Measurements from ENCODE around the gene LAMA3. TPM values are rescaled to one million over a fixed set of nuclear protein-coding genes. Genes with fewer than 3 reads are reported as not detected.

The LAMA3 gene
- total and polyA plus RNA-seq, 2 experiments from 2014 or later = 3.9 to 4.9 TPM

DNA sequence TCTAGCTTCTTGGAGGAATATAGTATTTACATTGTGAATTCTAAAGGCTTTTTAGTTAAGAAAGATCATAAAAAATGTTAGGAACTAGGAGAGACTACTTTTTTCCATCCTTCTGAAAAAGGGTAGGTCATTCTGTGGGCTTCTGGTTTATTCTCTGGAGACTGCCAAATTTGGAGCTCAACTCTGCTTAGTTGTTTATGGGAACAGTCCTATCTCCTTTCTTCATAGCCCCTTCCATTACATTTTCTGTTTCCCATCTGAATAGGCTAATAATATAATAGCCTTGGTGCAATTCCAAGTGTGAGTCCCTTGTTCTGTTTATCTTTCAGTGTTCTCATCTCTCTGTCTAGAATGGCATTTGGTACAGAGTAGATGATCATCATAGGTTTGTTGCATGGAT is 15.6 kb downstream of the LAMA3 start:
- Histone ChIP-seq H3K36me3 (ENCODE audit: insufficient read depth) (no peaks in the 10 kb centered on the region), H3K27me3 (ENCODE audit: insufficient read depth) (no peaks in the 10 kb centered on the region), H2AFZ (no peak overlapping the region), H3K4me3 (no peak overlapping the region), H3K9me2 (ENCODE audit: insufficient read depth) (peaks cover 5% of the 10 kb centered on the region; the same call in 1 of the 2 replicates), H3K4me1 (ENCODE audit: insufficient read depth) (no peaks in the 10 kb centered on the region), H3F3A (replicated peaks; ENCODE audit: low read depth) (no peaks in the 10 kb centered on the region), H4K20me1 (replicated peaks; ENCODE audit: insufficient read depth) (no peaks in the 10 kb centered on the region), H3K27ac (ENCODE audit: low read depth) (no peak overlapping the region), H3K4me2 (no peak overlapping the region), H3K79me2 (replicated peaks; ENCODE audit: insufficient read depth) (no peaks in the 10 kb centered on the region)
- Mint-ChIP-seq H3K27me3 (ENCODE audit: insufficient read depth, low read depth, poor library complexity) (peaks cover 2% of the 10 kb centered on the region), H3K4me3 (no peak overlapping the region), H3K27ac (no peak overlapping the region), H3K4me1 (no peaks in the 10 kb centered on the region), H3K36me3 (ENCODE audit: low read depth) (no peaks in the 10 kb centered on the region; the same call in 2 of the 3 replicates), H3K9me3 (peaks cover 7% of the 10 kb centered on the region; the same call in 1 of the 3 replicates)
- ATAC-seq (no peak), DNase-seq (ENCODE audit: low spot score) (no peak)
- no peak for TF ChIP-seq ZNF331 (CRISPR knock-in tag; IDR thresholded peaks at IDR 0.05; ENCODE audit: low read depth)
- TF ChIP-seq, protein P1, sequence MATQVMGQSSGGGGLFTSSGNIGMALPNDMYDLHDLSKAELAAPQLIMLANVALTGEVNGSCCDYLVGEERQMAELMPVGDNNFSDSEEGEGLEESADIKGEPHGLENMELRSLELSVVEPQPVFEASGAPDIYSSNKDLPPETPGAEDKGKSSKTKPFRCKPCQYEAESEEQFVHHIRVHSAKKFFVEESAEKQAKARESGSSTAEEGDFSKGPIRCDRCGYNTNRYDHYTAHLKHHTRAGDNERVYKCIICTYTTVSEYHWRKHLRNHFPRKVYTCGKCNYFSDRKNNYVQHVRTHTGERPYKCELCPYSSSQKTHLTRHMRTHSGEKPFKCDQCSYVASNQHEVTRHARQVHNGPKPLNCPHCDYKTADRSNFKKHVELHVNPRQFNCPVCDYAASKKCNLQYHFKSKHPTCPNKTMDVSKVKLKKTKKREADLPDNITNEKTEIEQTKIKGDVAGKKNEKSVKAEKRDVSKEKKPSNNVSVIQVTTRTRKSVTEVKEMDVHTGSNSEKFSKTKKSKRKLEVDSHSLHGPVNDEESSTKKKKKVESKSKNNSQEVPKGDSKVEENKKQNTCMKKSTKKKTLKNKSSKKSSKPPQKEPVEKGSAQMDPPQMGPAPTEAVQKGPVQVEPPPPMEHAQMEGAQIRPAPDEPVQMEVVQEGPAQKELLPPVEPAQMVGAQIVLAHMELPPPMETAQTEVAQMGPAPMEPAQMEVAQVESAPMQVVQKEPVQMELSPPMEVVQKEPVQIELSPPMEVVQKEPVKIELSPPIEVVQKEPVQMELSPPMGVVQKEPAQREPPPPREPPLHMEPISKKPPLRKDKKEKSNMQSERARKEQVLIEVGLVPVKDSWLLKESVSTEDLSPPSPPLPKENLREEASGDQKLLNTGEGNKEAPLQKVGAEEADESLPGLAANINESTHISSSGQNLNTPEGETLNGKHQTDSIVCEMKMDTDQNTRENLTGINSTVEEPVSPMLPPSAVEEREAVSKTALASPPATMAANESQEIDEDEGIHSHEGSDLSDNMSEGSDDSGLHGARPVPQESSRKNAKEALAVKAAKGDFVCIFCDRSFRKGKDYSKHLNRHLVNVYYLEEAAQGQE (IDR thresholded peaks at IDR 0.05; ENCODE audit: unreplicated experiment) = no peak
- TF ChIP-seq, protein P2, sequence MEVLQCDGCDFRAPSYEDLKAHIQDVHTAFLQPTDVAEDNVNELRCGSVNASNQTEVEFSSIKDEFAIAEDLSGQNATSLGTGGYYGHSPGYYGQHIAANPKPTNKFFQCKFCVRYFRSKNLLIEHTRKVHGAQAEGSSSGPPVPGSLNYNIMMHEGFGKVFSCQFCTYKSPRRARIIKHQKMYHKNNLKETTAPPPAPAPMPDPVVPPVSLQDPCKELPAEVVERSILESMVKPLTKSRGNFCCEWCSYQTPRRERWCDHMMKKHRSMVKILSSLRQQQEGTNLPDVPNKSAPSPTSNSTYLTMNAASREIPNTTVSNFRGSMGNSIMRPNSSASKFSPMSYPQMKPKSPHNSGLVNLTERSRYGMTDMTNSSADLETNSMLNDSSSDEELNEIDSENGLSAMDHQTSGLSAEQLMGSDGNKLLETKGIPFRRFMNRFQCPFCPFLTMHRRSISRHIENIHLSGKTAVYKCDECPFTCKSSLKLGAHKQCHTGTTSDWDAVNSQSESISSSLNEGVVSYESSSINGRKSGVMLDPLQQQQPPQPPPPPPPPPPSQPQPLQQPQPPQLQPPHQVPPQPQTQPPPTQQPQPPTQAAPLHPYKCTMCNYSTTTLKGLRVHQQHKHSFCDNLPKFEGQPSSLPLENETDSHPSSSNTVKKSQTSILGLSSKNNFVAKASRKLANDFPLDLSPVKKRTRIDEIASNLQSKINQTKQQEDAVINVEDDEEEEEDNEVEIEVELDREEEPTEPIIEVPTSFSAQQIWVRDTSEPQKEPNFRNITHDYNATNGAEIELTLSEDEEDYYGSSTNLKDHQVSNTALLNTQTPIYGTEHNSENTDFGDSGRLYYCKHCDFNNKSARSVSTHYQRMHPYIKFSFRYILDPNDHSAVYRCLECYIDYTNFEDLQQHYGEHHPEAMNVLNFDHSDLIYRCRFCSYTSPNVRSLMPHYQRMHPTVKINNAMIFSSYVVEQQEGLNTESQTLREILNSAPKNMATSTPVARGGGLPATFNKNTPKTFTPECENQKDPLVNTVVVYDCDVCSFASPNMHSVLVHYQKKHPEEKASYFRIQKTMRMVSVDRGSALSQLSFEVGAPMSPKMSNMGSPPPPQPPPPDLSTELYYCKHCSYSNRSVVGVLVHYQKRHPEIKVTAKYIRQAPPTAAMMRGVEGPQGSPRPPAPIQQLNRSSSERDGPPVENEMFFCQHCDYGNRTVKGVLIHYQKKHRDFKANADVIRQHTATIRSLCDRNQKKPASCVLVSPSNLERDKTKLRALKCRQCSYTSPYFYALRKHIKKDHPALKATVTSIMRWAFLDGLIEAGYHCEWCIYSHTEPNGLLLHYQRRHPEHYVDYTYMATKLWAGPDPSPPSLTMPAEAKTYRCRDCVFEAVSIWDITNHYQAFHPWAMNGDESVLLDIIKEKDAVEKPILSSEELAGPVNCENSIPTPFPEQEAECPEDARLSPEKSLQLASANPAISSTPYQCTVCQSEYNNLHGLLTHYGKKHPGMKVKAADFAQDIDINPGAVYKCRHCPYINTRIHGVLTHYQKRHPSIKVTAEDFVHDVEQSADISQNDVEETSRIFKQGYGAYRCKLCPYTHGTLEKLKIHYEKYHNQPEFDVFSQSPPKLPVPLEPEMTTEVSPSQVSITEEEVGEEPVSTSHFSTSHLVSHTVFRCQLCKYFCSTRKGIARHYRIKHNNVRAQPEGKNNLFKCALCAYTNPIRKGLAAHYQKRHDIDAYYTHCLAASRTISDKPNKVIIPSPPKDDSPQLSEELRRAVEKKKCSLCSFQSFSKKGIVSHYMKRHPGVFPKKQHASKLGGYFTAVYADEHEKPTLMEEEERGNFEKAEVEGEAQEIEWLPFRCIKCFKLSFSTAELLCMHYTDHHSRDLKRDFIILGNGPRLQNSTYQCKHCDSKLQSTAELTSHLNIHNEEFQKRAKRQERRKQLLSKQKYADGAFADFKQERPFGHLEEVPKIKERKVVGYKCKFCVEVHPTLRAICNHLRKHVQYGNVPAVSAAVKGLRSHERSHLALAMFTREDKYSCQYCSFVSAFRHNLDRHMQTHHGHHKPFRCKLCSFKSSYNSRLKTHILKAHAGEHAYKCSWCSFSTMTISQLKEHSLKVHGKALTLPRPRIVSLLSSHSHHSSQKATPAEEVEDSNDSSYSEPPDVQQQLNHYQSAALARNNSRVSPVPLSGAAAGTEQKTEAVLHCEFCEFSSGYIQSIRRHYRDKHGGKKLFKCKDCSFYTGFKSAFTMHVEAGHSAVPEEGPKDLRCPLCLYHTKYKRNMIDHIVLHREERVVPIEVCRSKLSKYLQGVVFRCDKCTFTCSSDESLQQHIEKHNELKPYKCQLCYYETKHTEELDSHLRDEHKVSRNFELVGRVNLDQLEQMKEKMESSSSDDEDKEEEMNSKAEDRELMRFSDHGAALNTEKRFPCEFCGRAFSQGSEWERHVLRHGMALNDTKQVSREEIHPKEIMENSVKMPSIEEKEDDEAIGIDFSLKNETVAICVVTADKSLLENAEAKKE (CRISPR knock-in tag; IDR thresholded peaks at IDR 0.05) = no peak
- TF ChIP-seq, protein P3, sequence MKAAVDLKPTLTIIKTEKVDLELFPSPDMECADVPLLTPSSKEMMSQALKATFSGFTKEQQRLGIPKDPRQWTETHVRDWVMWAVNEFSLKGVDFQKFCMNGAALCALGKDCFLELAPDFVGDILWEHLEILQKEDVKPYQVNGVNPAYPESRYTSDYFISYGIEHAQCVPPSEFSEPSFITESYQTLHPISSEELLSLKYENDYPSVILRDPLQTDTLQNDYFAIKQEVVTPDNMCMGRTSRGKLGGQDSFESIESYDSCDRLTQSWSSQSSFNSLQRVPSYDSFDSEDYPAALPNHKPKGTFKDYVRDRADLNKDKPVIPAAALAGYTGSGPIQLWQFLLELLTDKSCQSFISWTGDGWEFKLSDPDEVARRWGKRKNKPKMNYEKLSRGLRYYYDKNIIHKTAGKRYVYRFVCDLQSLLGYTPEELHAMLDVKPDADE (IDR thresholded peaks at IDR 0.05) = no peak
- TF ChIP-seq POLR2AphosphoS5 (IDR thresholded peaks at IDR 0.05; ENCODE audit: low read depth) = no peak
- no peak for TF ChIP-seq EZH2phosphoT487 (IDR thresholded peaks at IDR 0.05; ENCODE audit: unreplicated experiment)
- TF ChIP-seq JUNB (IDR thresholded peaks at IDR 0.05; ENCODE audit: unreplicated experiment) = no peak
- TF ChIP-seq CREB1 (CRISPR knock-in tag; IDR thresholded peaks at IDR 0.05; ENCODE audit: low read depth) = no peak
- TF ChIP-seq, protein P4, sequence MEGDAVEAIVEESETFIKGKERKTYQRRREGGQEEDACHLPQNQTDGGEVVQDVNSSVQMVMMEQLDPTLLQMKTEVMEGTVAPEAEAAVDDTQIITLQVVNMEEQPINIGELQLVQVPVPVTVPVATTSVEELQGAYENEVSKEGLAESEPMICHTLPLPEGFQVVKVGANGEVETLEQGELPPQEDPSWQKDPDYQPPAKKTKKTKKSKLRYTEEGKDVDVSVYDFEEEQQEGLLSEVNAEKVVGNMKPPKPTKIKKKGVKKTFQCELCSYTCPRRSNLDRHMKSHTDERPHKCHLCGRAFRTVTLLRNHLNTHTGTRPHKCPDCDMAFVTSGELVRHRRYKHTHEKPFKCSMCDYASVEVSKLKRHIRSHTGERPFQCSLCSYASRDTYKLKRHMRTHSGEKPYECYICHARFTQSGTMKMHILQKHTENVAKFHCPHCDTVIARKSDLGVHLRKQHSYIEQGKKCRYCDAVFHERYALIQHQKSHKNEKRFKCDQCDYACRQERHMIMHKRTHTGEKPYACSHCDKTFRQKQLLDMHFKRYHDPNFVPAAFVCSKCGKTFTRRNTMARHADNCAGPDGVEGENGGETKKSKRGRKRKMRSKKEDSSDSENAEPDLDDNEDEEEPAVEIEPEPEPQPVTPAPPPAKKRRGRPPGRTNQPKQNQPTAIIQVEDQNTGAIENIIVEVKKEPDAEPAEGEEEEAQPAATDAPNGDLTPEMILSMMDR (conservative IDR thresholded peaks at IDR 0.05; ENCODE audit: low read depth in 2 of 2) = no peak
- TF ChIP-seq EZH2 (IDR thresholded peaks at IDR 0.05; ENCODE audit: low read depth, unreplicated experiment) = no peak
- TF ChIP-seq STAT1 (IDR thresholded peaks at IDR 0.05; ENCODE audit: unreplicated experiment) = no peak
- no peak for TF ChIP-seq ZNF114 (CRISPR knock-in tag; IDR thresholded peaks at IDR 0.05)
